NCI-H446 treated with DMSO at 0.1 percent for 48 hours (cell line): Measurements from ENCODE around the gene ABCG5.

Experiments used
- DNase-seq: peaks from one replicate; lab custom pipeline; 2025; lab: John Stamatoyannopoulos, UW

ABCG5 gene

GRCh38 chr2:43838560-43839267 lies at the start of gene ABCG5, which contains the start of gene ABCG8:
TSS of gene ABCG5 (minus strand) at chr2:43838839. CDS start at chr2:43838679, 160 bp downstream.
TSS of gene ABCG8 (plus strand) at chr2:43838971. CDS start at chr2:43839054, 83 bp downstream.
- no peak for DNase-seq

GRCh38 chr2:43887176-43887575 lies 48.5 kb upstream of the ABCG5 start:
- no peak for DNase-seq

DNA sequence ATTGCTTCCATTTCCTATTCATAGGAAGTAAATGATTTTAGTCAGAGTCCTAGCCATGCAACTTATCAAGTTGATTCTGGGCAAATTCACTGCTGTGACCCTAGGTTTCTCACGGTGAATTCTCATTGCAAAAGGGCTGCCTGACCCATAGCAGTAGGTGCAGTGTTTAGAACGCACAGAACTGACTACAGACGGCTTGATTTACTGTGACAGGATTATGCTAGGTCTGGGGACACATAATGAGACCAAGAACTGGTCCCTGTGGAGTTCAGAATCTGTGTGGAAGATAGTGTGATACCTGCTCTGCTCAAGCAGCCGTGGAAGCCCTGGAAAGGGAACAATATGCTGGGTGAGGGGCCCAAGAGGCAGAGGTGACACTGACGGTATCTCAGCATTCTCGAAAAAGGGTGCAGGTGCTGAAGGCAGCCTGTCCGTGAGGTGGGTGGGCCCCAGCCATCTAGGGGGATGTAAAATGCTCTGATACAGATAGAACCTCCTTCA lies 46.5 kb upstream of the ABCG5 start:
- DNase-seq = no peak

- DNase-seq = no peak
Measured at GRCh38 chr2:43884689-43885088, 46.0 kb upstream of the ABCG5 start.

DNA sequence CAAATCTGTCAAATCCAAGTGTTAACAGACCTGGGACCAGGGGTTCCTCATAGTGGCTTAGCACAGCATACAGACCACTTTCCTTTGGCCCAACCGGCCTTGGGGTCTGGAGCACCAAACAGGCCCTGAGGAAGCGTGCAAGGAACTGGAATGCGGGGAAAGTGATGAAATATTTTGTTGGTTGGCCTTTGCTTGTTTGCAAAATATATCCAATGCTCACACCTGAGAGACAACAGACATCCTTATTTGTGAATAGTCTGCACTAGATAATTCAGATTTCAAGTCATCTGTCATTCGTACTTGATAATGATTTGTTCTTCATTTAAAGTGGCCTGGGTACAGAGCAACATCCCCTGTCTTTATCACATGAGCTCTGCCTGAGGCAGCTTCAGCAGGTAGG lies 43.7 kb upstream of the ABCG5 start:
- no peak for DNase-seq

DNA sequence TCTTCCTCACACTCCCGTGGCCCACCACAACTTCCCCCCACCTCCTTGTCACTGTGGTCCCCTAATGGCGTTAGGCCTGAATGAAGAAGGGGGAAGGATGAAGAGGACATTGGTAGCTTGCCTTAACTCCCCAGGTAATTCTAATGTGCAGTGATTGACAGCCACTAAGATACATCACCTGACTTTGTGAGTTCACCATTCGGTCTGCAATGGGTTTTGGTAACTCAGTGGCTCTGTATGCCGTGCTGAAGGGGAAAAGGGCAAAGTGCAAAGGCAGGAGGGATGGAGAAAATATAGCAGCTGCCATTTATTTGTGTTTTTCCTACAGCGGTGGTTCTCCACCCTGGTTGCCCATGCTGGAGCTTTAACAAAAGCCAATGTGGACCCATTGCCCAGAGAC lies 42.3 kb upstream of the ABCG5 start:
- DNase-seq = no peak

- no peak for DNase-seq
Measured at GRCh38 chr2:43880471-43880870, 41.8 kb upstream of the ABCG5 start.

DNA sequence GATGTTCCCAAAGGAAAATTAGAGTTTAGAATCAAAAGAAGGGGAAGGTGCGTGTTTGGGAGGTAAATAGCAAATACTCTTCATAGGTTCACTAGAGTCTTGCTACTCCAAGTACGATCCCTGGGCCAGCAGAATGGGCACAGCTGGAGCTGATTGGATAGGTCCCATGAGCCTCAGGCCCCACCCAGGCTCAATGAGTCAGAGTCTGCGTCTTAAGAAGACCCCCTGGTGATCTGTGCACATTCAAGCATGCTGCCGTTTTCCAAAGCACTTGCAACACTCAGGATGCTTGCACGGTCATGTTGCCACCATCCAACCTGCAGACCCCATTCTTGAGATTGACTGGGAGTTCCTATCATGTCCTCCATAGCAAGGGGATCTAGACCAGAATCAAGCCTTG lies 40.6 kb upstream of the ABCG5 start:
- DNase-seq = no peak

DNA sequence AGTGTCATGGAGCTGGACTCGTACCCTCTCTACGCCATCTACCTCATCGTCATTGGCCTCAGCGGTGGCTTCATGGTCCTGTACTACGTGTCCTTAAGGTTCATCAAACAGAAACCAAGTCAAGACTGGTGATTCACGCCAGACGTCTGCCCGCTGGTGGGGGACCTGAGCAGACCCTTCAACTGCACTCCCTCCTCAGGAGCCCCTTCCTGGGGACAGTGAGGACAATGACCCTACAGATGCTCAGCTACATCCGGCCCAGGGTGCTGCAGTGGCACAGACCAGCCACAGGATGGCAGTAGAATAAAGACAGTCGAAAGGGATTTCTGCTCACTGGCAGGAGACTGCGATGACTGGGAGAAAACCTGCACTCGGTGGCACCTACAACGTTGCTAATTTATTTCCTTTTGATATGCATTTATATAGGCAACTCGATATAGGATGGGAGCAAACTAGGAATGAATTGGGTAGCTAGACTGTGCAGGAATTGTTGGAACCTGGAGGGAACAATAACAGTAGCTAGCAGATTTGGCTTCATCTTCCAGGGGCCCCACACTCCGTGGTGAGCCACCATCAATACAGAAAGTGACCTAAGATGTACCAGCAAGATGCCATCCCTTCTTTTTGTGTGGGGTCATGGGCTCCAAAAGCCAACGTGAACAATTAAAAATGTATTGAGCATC lies 39.3 kb upstream of the ABCG5 start:
- DNase-seq = peak; percentile 4

- DNase-seq = no peak
Measured at GRCh38 chr2:43874776-43875451, 36.3 kb upstream of the ABCG5 start.

DNA sequence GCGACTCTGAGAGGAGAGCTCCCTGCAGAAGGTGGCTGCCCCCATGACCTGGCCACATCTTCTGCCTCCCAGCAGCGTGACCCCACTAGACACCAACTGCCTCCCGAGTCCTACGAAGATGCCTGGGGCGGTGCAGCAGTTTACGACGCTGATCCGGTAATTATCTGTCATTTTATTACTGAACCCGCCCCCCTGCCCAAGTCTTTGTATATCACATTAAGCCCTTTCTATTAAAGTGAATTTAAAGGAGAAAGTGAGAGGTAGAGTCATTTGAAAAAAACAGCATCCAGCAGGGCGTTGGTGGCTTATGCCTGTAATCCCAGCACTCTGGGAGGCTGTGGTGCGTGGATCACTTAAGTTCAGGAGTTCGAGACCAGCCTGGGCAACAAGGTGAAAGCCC lies 33.5 kb upstream of the ABCG5 start:
- no peak for DNase-seq

GRCh38 chr2:43855292-43855691 lies 16.7 kb upstream of the ABCG5 start:
- DNase-seq = no peak

GRCh38 chr2:43854671-43855070 lies 16.0 kb upstream of the ABCG5 start:
- no peak for DNase-seq

- DNase-seq = no peak
Measured at GRCh38 chr2:43853141-43854081, 14.8 kb upstream of the ABCG5 start.

- no peak for DNase-seq
Measured at GRCh38 chr2:43852196-43852730, 13.6 kb upstream of the ABCG5 start.

- no peak for DNase-seq
Measured at GRCh38 chr2:43851011-43851980, 12.7 kb upstream of the ABCG5 start.

DNA sequence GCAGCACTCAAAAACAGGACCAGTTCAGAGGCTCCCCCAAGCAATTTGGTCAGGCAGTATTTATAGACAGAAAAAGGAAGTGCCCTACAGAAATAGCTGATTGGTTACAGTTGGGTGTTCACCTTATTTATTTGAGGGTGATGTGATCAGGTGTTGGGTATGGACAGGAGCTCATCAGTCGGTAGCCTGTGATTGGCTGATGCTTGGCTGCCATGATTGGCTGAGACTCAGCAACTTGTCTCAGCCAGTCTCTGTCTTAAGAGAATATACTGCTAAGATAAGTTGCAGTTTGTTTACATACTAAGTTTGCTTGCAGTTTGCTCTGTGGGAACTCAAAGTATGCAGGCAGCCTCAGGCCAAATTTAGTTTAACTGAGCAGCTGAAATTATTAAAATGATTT lies 9.6 kb upstream of the ABCG5 start:
- no peak for DNase-seq

GRCh38 chr2:43846140-43846793 lies 7.6 kb upstream of the ABCG5 start:
- DNase-seq = no peak

GRCh38 chr2:43845181-43845580 lies 6.5 kb upstream of the ABCG5 start:
- DNase-seq = no peak

DNA sequence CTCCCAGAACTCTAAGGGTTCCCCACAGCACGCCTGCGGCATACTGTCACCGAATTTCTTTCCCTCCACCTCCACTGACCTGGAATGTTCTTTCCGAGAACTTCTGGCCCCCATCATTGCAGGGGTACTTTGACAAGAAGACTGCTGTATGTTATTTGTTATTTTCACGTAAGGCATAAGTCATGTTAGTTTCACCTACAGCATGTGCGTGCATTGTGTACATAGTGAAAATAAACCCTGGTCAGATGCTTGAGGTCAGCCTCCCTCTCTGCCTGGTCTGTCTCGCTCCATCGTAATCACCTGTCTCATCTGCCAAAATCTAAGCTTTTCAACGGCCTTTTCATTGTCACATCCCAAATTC lies 4.2 kb upstream of the ABCG5 start:
- no peak for DNase-seq
